ENCODE measurements around the gene CDC37L1.

CDC37L1 gene

GRCh38 chr9:4684820-4685219, 5.5 kb downstream of the CDC37L1 start:
- DNase-seq, result no peak
- Histone ChIP-seq H3K27me3 (ENCODE audit: insufficient read depth, low read depth, severe bottlenecking) (no peaks in the 10 kb centered on the region), H3K4me3 (ENCODE audit: low read depth, low read length) (no peak overlapping the region), H3K9me3 (ENCODE audit: severe bottlenecking) (no peaks in the 10 kb centered on the region), H3K27ac (no peak overlapping the region), H3K36me3 (peaks cover 30% of the 10 kb centered on the region)
- no peak for TF ChIP-seq CTCF (IDR thresholded peaks at IDR 0.05; ENCODE audit: low read depth, low read length)

- no peak overlapping the region for H3K4me3 ChIP-seq (ENCODE audit: low read depth, low read length)
- no peak for TF ChIP-seq CTCF (IDR thresholded peaks at IDR 0.05; ENCODE audit: low read depth, low read length)
- no peaks in the 10 kb centered on the region for H3K9me3 ChIP-seq (ENCODE audit: severe bottlenecking)
- no peak overlapping the region for H3K27ac ChIP-seq
- H3K27me3 ChIP-seq (ENCODE audit: insufficient read depth, low read depth, severe bottlenecking), result no peaks in the 10 kb centered on the region
- peaks cover 36% of the 10 kb centered on the region for H3K36me3 ChIP-seq
- DNase-seq, result no peak
These were observed 6.7 kb downstream of the CDC37L1 start for GRCh38 chr9:4686112-4686511.

GRCh38 chr9:4686584-4686983, 7.2 kb downstream of the CDC37L1 start:
- Histone ChIP-seq H3K9me3 (ENCODE audit: severe bottlenecking) (no peaks in the 10 kb centered on the region), H3K27me3 (ENCODE audit: insufficient read depth, low read depth, severe bottlenecking) (no peaks in the 10 kb centered on the region), H3K27ac (no peak overlapping the region), H3K4me3 (ENCODE audit: low read depth, low read length) (no peak overlapping the region), H3K36me3 (peaks cover 41% of the 10 kb centered on the region)
- no peak for DNase-seq
- no peak for TF ChIP-seq CTCF (IDR thresholded peaks at IDR 0.05; ENCODE audit: low read depth, low read length)

- H3K27me3 ChIP-seq (ENCODE audit: insufficient read depth, low read depth, severe bottlenecking), result no peaks in the 10 kb centered on the region
- no peak overlapping the region for H3K27ac ChIP-seq
- no peak for TF ChIP-seq CTCF (IDR thresholded peaks at IDR 0.05; ENCODE audit: low read depth, low read length)
- H3K9me3 ChIP-seq (ENCODE audit: severe bottlenecking), result no peaks in the 10 kb centered on the region
- no peak for DNase-seq
- H3K36me3 ChIP-seq, result peaks cover 41% of the 10 kb centered on the region
- H3K4me3 ChIP-seq (ENCODE audit: low read depth, low read length), result no peak overlapping the region
These were observed 9.7 kb downstream of the CDC37L1 start for GRCh38 chr9:4689021-4689420.

- no peak for TF ChIP-seq CTCF (IDR thresholded peaks at IDR 0.05; ENCODE audit: low read depth, low read length)
- Histone ChIP-seq H3K36me3 (peaks cover 44% of the 10 kb centered on the region), H3K27ac (no peak overlapping the region), H3K4me3 (ENCODE audit: low read depth, low read length) (no peak overlapping the region), H3K9me3 (ENCODE audit: severe bottlenecking) (no peaks in the 10 kb centered on the region), H3K27me3 (ENCODE audit: insufficient read depth, low read depth, severe bottlenecking) (no peaks in the 10 kb centered on the region)
- DNase-seq, result no peak
These were observed 10.3 kb downstream of the CDC37L1 start for GRCh38 chr9:4689687-4690104.

GRCh38 chr9:4690144-4690543, 10.8 kb downstream of the CDC37L1 start:
- H3K36me3 ChIP-seq, result peaks cover 39% of the 10 kb centered on the region
- H3K27ac ChIP-seq, result no peak overlapping the region
- no peak for TF ChIP-seq CTCF (IDR thresholded peaks at IDR 0.05; ENCODE audit: low read depth, low read length)

More at GRCh38 chr9:4690144-4690543, 10.8 kb downstream of the CDC37L1 start:
- Histone ChIP-seq H3K4me3 (ENCODE audit: low read depth, low read length) (no peak overlapping the region), H3K27me3 (ENCODE audit: insufficient read depth, low read depth, severe bottlenecking) (no peaks in the 10 kb centered on the region), H3K9me3 (ENCODE audit: severe bottlenecking) (no peaks in the 10 kb centered on the region)
- no peak for DNase-seq
